Gastrocnemius medialis (tissue), 4 donors: ENCODE results near the gene IFNGR2.

Experiments
- POLR2A ChIP-seq, 2 donors: fragments of 450-650 bp; IDR thresholded peaks; one replicate each; pipeline ENCODE4 v1.6.1; 2017; ENCODE audit warnings: antibody characterized with exemption in 2 of 2, mild to moderate bottlenecking in 2 of 2, moderate library complexity in 2 of 2
- TF ChIP-seq, protein P1 (sequence below), 5 experiments: fragments of 450-650 bp in 3 of 5; fragments of 200-600 bp in 2 of 5; sonication (generic) in 2 of 5; IDR thresholded peaks in 4 of 5; conservative IDR thresholded peaks in 1 of 5; 1 replicate in 4 of 5; 2 replicates in 1 of 5; pipeline ENCODE4 v1.5.1; 2016 to 2019; ENCODE audit warnings: antibody characterized with exemption in 5 of 5, mild to moderate bottlenecking in 3 of 5, moderate library complexity in 3 of 5

DNA sequence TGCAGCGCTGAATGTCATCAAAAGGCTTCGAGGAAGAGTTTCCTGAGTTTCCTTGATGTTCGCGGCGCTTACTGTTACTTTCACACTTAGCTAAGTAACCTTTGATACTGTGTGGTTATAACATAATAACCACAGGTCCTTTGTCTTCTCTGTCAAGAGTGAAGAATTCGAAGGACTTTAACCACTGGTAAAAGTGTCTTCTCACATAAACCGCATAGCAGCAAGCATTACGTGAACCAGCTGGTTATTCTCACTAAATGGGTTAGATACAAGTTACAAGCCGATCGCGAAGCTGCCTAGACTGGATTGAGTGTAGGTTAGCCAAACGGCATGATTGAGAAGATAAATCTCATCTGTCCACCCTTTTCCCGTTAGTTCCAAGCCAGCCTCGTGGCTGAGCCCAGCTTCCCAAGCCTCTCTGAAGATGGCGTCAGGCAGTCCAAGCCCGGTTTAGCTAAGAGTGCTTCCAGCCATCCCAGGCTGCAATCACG is 18.3 kb upstream of the IFNGR2 start:
- TF ChIP-seq, protein P1, sequence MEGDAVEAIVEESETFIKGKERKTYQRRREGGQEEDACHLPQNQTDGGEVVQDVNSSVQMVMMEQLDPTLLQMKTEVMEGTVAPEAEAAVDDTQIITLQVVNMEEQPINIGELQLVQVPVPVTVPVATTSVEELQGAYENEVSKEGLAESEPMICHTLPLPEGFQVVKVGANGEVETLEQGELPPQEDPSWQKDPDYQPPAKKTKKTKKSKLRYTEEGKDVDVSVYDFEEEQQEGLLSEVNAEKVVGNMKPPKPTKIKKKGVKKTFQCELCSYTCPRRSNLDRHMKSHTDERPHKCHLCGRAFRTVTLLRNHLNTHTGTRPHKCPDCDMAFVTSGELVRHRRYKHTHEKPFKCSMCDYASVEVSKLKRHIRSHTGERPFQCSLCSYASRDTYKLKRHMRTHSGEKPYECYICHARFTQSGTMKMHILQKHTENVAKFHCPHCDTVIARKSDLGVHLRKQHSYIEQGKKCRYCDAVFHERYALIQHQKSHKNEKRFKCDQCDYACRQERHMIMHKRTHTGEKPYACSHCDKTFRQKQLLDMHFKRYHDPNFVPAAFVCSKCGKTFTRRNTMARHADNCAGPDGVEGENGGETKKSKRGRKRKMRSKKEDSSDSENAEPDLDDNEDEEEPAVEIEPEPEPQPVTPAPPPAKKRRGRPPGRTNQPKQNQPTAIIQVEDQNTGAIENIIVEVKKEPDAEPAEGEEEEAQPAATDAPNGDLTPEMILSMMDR (IDR thresholded peaks at IDR 0.05 in 4 of 5, conservative IDR thresholded peaks at IDR 0.05 in 1 of 5) = no peak
- no peak for TF ChIP-seq POLR2A (IDR thresholded peaks at IDR 0.05)
